Measurements from ENCODE around the gene CCDC106.

CCDC106 gene

DNA sequence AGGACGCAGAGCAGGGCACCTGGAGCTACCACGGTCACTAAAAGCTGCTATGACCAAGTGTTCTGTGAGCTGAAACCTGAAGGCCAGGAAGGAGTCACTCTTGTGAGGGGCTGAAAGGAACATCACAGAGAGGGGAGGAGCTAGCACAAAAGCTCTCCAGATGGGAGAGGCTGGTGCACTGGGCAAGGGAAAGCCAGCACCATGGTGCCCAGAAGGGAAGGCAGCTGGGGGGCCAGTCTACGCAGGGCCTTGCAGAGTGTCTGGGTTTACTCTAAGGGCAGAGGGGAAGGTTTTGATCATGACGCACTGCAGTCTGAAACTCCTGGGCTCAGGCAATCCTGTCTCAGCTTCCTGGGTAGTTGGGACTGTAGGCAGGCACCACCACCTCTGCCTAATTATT is 11.3 kb upstream of the CCDC106 start:
- H3K27me3 Mint-ChIP-seq (ENCODE audit: low read depth, poor library complexity): peaks cover 9% of the 10 kb centered on the region

DNA sequence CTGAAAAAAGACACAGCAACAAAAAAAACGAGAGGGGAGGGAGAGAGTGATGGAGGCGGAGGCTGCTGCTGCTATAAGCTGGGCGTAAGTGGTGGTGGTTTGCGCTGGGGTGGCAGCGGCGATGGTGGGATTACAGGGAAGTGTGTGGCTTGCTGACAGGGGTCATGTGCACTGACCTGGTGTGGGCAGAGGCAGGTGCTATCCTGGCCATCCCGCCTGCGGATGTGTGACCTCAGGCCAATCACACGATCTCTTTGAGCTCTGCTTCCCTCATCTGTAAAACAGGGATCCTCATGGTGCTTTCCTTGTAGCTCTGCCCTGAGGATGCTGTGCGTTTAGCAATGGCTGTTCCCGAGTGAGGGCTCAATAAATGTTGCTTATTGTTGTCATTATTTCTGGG is 10.5 kb upstream of the CCDC106 start:
- Mint-ChIP-seq H3K4me3 (peak overlapping the region; percentile 47), H3K9me3 (no peaks in the 10 kb centered on the region), H3K4me1 (peaks cover 67% of the 10 kb centered on the region), H3K27ac (peak overlapping the region; percentile 55), H3K27me3 (ENCODE audit: low read depth, poor library complexity) (peaks cover 9% of the 10 kb centered on the region), H3K36me3 (ENCODE audit: low read depth) (peaks cover 13% of the 10 kb centered on the region)
- TF ChIP-seq, protein P1, sequence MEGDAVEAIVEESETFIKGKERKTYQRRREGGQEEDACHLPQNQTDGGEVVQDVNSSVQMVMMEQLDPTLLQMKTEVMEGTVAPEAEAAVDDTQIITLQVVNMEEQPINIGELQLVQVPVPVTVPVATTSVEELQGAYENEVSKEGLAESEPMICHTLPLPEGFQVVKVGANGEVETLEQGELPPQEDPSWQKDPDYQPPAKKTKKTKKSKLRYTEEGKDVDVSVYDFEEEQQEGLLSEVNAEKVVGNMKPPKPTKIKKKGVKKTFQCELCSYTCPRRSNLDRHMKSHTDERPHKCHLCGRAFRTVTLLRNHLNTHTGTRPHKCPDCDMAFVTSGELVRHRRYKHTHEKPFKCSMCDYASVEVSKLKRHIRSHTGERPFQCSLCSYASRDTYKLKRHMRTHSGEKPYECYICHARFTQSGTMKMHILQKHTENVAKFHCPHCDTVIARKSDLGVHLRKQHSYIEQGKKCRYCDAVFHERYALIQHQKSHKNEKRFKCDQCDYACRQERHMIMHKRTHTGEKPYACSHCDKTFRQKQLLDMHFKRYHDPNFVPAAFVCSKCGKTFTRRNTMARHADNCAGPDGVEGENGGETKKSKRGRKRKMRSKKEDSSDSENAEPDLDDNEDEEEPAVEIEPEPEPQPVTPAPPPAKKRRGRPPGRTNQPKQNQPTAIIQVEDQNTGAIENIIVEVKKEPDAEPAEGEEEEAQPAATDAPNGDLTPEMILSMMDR (IDR thresholded peaks at IDR 0.05): no peak
- no peak for DNase-seq

More for the DNA sequence above, 11.3 kb upstream of the CCDC106 start:
- Mint-ChIP-seq H3K4me3 (peak overlapping the region; percentile 100), H3K9me3 (no peaks in the 10 kb centered on the region), H3K36me3 (ENCODE audit: low read depth) (peaks cover 13% of the 10 kb centered on the region), H3K4me1 (peaks cover 66% of the 10 kb centered on the region), H3K27ac (peak overlapping the region; percentile 55)
- TF ChIP-seq, protein P1 (IDR thresholded peaks at IDR 0.05): no peak
- no peak for DNase-seq

DNA sequence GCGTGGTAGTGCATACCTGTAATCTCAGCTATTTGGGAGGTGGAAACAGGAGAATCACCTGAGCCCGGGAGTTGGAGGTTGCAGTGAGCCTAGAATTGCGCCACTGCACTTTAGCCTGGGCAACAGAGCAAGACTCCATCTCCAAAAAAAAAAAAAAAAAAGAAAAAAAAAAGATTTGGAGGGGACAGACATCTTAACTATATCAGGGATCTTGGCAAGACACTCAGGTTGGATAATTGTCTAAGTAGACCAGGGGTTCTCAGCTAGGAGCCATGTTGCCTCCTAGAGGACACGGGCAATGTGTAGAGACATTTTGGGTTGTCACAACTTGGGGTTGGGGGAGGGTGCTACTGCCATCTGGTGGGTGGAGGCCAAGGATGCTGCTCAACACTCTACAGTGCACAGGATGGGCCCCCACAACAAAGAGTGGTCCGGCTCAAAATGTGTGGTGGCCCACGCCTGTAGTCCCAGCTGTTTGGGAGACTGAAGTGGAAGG is 9.1 kb upstream of the CCDC106 start:
- peaks cover 13% of the 10 kb centered on the region for H3K36me3 Mint-ChIP-seq (ENCODE audit: low read depth)
- peaks cover 74% of the 10 kb centered on the region for H3K4me1 Mint-ChIP-seq
- no peak overlapping the region for H3K27ac Mint-ChIP-seq
- no peak for DNase-seq
- TF ChIP-seq, protein P1 (IDR thresholded peaks at IDR 0.05): peak; percentile 24
- peak overlapping the region; percentile 64 for H3K4me3 Mint-ChIP-seq
- H3K9me3 Mint-ChIP-seq: no peaks in the 10 kb centered on the region
- peaks cover 5% of the 10 kb centered on the region for H3K27me3 Mint-ChIP-seq (ENCODE audit: low read depth, poor library complexity)

DNA sequence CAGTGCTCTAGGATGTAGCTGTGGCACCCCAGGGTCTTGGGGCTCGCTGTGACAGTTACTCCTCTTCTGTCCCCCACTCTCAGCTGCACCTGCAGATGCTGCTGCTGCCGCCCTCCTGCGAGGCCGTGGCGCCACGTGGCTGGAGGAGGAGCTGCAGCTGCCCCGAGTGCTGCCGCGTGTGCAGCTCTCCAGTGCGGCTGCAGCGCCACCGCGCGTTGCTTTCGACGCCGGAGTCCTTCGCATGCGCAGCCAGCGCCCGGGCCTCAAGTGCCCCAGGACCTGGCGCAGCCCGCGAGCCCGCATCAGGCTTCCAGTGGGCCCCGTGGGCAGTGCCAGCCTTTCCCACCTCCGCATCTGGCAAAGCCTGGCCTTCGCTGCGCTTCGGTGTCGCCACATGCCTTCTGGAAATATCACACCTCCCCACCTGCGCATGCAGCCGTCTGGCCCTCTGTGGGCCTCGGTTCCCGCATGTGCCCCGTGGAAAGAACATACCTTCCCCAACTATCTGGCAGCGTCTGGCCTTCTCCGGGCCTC is 7.9 kb upstream of the CCDC106 start:
- Mint-ChIP-seq H3K9me3 (no peaks in the 10 kb centered on the region), H3K27me3 (ENCODE audit: low read depth, poor library complexity) (peaks cover 5% of the 10 kb centered on the region), H3K4me1 (peaks cover 75% of the 10 kb centered on the region), H3K27ac (peak overlapping the region; percentile 92), H3K36me3 (ENCODE audit: low read depth) (peaks cover 13% of the 10 kb centered on the region), H3K4me3 (peak overlapping the region; percentile 87)
- DNase-seq: no peak
- TF ChIP-seq, protein P1 (IDR thresholded peaks at IDR 0.05): no peak

DNA sequence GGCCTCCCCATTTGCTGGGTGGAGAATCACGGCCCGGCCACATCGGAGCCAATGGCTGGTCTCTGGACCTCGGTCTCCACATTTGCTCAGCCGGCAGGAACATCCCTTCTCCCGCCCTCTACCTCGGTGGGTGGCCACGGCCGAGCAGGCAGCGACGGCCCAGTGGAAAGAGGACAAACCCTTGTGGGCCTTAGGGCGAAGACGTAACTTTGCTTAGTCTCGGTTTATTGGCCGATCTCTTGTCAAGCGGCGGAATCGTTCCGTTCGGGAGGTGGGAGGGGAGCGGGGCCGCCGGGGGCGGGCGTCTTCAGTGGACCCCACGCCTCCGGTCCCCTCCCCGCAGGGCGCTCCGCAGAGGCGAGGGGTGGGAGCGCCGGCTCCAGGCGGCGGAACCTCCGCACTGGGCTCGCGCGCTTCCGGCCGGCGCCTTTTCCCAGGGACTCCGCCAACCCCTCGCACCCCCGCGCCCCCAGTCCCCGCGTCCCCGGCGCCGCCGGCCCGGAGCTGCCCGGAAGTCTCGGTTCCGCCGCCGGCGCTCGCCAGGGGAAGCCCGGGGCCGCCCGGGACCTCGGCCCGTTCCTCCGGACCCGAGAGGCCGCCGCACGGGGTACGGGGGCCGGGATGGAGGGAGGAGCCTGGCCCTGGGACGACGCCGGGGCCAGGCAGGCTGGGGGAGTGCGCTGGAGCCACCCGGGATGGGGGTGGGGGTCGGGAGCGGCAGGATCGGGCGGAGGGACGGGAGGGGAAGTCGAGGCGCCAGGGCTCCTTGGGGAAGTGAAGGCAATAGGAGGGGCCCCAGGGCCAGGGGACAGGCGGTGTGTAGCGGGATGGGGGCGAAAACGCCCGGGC is 7.2 kb upstream of the CCDC106 start, which contains the start of gene ZNF580:
TSS of gene ZNF580 (plus strand) at position 426 of the 849 bp plus-strand sequence. CDS start 1,507 bp downstream, outside the sequence.
- peak; percentile 75 for DNase-seq
- peaks cover under 1% of the 10 kb centered on the region for H3K27me3 Mint-ChIP-seq (ENCODE audit: low read depth, poor library complexity)
- peaks cover 19% of the 10 kb centered on the region for H3K36me3 Mint-ChIP-seq (ENCODE audit: low read depth)
- TF ChIP-seq, protein P1 (IDR thresholded peaks at IDR 0.05): no peak
- H3K9me3 Mint-ChIP-seq: no peaks in the 10 kb centered on the region
- H3K4me3 Mint-ChIP-seq: peak within 1 kb of the TSS; percentile 95
- peaks cover 75% of the 10 kb centered on the region for H3K4me1 Mint-ChIP-seq
- H3K27ac Mint-ChIP-seq: peak within 1 kb of the TSS; percentile 92
